Neutrophil (primary cell): ENCODE results near the gene CDC23.
A peak's percentile ranks its signal among the peaks of the same experiment; 100 is the strongest.

Experiments used
- H3K27ac ChIP-seq: fragments of 200-600 bp; sonication (generic); 2 replicates; pipeline ENCODE4 v1.5.1; 2016; ENCODE audit warnings: mild to moderate bottlenecking, moderate library complexity
- H3K27me3 ChIP-seq: fragments of 200-600 bp; sonication (generic); 2 replicates; pipeline ENCODE4 v1.6.0; 2016; ENCODE audit warnings: mild to moderate bottlenecking
- H3K36me3 ChIP-seq: fragments of 200-600 bp; sonication (generic); 2 replicates; pipeline ENCODE4 v1.5.1; 2017
- H3K4me1 ChIP-seq, 2 experiments: fragments of 200-600 bp in 1 of 2; sonication (generic) in 1 of 2; 1 replicate in 1 of 2; 2 replicates in 1 of 2; pipeline versions ENCODE4 v1.5.1 to v1.6.1; 2013 to 2016; ENCODE audit warnings: low read depth in 1 of 2, low read length in 1 of 2, mild to moderate bottlenecking in 1 of 2, moderate library complexity in 1 of 2; ENCODE audit not compliant: control insufficient read depth in 1 of 2, insufficient read depth in 1 of 2
- H3K4me3 ChIP-seq, 2 experiments: fragments of 200-600 bp in 1 of 2; sonication (generic) in 1 of 2; 1 replicate in 1 of 2; 2 replicates in 1 of 2; pipeline ENCODE4 v1.5.1; 2013 to 2016; ENCODE audit warnings: low read depth in 1 of 2, low read length in 1 of 2, mild to moderate bottlenecking in 1 of 2, moderate library complexity in 1 of 2
- H3K9me3 ChIP-seq: fragments of 200-600 bp; sonication (generic); 2 replicates; pipeline ENCODE4 v1.5.1; 2016
- CTCF ChIP-seq: fragments of 200-600 bp; sonication (generic); IDR thresholded peaks from 2 replicates; pipeline ENCODE4 v1.5.1; 2016; ENCODE audit warnings: antibody characterized with exemption

CDC23 gene

GRCh38 chr5:138229387-138229786 lies 16.3 kb upstream of the CDC23 start:
- TF ChIP-seq CTCF, result no peak
- peaks cover 24% of the 10 kb centered on the region for H3K27me3 ChIP-seq
- H3K9me3 ChIP-seq, result no peaks in the 10 kb centered on the region
- H3K4me3 ChIP-seq, result no peak overlapping the region
- H3K4me1 ChIP-seq, result no peaks in the 10 kb centered on the region
- H3K27ac ChIP-seq, result no peak overlapping the region
- H3K36me3 ChIP-seq, result no peaks in the 10 kb centered on the region

GRCh38 chr5:138226910-138227309 lies 13.8 kb upstream of the CDC23 start:
- Histone ChIP-seq H3K27ac (no peak overlapping the region), H3K27me3 (peaks cover 18% of the 10 kb centered on the region), H3K4me3 (no peak overlapping the region), H3K9me3 (no peaks in the 10 kb centered on the region), H3K36me3 (no peaks in the 10 kb centered on the region), H3K4me1 (peaks cover 4 to 6% of the 10 kb centered on the region in 2 experiments)
- TF ChIP-seq CTCF, result no peak

- Histone ChIP-seq H3K27me3 (peaks cover 12% of the 10 kb centered on the region), H3K4me3 (no peak overlapping the region), H3K9me3 (no peaks in the 10 kb centered on the region), H3K36me3 (no peaks in the 10 kb centered on the region), H3K27ac (no peak overlapping the region), H3K4me1 (peaks cover 4 to 6% of the 10 kb centered on the region in 2 experiments)
- no peak for TF ChIP-seq CTCF
Observed at GRCh38 chr5:138224712-138225111, 11.6 kb upstream of the CDC23 start.

GRCh38 chr5:138223532-138223931 lies 10.4 kb upstream of the CDC23 start:
- no peak for TF ChIP-seq CTCF
- Histone ChIP-seq H3K9me3 (no peaks in the 10 kb centered on the region), H3K36me3 (no peaks in the 10 kb centered on the region), H3K27ac (no peak overlapping the region), H3K4me3 (no peak overlapping the region), H3K27me3 (peaks cover 12% of the 10 kb centered on the region), H3K4me1 (peaks cover 4 to 6% of the 10 kb centered on the region in 2 experiments)

GRCh38 chr5:138216799-138217198 lies 3.7 kb upstream of the CDC23 start:
- Histone ChIP-seq H3K27me3 (no peaks in the 10 kb centered on the region), H3K9me3 (no peaks in the 10 kb centered on the region), H3K4me1 (peaks cover 16 to 18% of the 10 kb centered on the region in 2 experiments), H3K27ac (no peak overlapping the region), H3K36me3 (no peaks in the 10 kb centered on the region), H3K4me3 (no peak overlapping the region)
- TF ChIP-seq CTCF, result no peak

GRCh38 chr5:138212828-138213160 lies 329 bp downstream of the CDC23 start:
- H3K9me3 ChIP-seq, result no peaks in the 10 kb centered on the region
- H3K4me1 ChIP-seq, result peaks cover 16 to 18% of the 10 kb centered on the region in 2 experiments
- peak overlapping the region; percentile 63 for H3K27ac ChIP-seq
- H3K4me3 ChIP-seq, result peak overlapping the region; percentile 80 to 87
- H3K27me3 ChIP-seq, result no peaks in the 10 kb centered on the region
- no peaks in the 10 kb centered on the region for H3K36me3 ChIP-seq
- no peak for TF ChIP-seq CTCF
